GM12873 (cell line): ENCODE measurements around the gene GPATCH8.

ENCODE experiments used
- TF ChIP-seq, protein P1 (sequence below): IDR thresholded peaks from 2 replicates; pipeline ENCODE4 v1.5.1; 2012; ENCODE audit warnings: low read depth, mild to moderate bottlenecking, moderate library complexity, low read length, control low read depth; ENCODE audit not compliant: insufficient read depth; ENCODE audit errors: missing control alignments

GPATCH8 gene

DNA sequence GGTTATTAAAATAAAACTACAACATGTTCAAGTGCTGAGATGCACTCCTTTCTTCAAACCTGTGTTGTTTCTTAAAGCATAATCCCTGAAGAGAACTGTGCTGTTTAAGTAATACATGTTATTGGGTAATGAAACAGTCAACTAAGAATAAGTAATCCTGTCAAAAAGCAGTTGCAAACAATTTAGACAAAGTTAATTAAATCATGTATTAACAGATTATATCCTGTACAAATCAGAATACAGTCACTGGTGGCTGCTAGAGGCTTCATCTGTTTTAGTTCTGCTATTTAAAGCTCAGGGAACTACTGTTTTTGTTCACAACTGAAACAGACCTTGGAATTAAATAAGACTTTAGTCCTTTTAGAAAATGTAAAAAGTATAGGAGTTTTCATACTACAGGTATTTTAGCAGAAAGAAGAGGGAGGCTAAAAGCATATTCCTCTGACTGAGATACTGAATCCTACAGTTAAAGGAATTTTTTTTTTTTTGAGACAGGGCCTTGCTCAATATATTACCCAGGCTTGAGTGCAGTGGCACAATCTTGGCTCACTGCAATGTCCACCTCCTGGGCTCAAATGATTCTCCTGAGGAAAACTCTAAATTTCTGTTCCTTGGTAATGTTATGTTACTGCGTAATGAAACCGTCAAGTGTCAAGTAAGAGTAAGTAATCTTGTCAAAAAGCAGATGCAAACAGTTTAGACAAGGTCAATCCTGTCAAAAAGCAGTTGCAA lies 86.5 kb downstream of the GPATCH8 start:
- TF ChIP-seq, protein P1, sequence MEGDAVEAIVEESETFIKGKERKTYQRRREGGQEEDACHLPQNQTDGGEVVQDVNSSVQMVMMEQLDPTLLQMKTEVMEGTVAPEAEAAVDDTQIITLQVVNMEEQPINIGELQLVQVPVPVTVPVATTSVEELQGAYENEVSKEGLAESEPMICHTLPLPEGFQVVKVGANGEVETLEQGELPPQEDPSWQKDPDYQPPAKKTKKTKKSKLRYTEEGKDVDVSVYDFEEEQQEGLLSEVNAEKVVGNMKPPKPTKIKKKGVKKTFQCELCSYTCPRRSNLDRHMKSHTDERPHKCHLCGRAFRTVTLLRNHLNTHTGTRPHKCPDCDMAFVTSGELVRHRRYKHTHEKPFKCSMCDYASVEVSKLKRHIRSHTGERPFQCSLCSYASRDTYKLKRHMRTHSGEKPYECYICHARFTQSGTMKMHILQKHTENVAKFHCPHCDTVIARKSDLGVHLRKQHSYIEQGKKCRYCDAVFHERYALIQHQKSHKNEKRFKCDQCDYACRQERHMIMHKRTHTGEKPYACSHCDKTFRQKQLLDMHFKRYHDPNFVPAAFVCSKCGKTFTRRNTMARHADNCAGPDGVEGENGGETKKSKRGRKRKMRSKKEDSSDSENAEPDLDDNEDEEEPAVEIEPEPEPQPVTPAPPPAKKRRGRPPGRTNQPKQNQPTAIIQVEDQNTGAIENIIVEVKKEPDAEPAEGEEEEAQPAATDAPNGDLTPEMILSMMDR, result no peak

- TF ChIP-seq, protein P1, result no peak
Observed at GRCh38 chr17:44414394-44415155, 88.6 kb downstream of the GPATCH8 start.

DNA sequence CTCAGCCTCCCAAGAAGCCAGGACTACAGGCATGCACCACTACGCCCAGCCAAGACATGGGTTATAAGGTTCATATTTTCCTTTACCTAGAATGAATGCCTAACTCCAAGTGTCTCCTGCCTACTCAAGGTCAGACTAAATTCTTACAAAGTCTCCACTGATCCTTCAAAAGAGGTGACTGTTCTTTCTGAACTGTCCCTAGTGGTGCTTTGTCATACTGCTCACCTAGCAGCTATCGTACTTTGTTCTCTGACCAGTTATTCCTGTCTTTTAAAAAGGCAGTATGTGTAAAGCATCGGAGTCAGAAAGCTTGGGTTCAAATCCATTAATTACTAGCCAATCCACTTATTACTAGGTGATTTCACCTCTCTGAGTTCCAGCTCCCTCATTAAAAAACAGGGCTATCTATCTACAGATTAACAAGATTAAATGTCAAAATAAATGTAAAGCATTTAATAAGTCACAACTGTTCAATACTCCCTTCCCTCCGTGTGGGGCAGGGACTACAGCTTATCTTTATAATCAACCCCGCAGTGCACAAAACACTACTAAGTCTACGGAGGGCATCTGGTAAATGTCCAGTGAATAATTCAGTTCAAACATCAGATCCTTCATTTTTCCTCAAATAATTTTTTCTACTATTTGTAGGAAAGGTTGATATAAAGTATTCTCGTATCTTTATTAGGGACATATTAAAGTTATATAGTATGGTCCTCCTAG lies 93.7 kb downstream of the GPATCH8 start:
- TF ChIP-seq, protein P1, result peak; percentile 50

- TF ChIP-seq, protein P1, result no peak
Observed at GRCh38 chr17:44408786-44409185, 94.4 kb downstream of the GPATCH8 start.

DNA sequence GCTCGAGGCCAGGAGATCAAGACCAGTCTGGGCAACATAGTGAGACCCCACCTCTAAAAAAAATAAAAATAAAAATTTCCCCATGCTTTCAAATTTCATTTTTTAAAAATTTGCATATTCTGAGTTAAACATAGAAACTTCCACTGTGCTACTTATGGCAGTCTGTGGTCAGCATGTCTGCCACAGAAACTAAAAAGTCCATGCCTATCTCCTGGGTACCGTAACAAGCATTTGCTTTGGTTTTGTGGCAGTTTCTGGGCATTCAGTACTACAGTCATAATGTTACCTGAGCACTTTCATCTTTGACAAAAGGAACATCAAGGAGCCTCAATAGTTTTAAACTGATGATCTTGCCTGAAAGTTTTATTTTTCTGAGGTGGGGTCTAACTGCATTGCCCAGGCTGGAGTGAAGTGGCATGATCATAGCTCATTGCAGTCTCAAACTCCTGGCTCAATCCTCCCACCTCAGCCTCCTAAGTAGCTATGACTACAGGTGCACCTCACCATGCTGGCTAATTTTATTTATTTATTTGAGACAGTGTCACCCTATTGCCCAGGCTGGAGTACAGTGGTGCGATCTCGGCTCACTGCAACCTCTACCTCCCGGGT lies 100.5 kb downstream of the GPATCH8 start:
- TF ChIP-seq, protein P1, result no peak

DNA sequence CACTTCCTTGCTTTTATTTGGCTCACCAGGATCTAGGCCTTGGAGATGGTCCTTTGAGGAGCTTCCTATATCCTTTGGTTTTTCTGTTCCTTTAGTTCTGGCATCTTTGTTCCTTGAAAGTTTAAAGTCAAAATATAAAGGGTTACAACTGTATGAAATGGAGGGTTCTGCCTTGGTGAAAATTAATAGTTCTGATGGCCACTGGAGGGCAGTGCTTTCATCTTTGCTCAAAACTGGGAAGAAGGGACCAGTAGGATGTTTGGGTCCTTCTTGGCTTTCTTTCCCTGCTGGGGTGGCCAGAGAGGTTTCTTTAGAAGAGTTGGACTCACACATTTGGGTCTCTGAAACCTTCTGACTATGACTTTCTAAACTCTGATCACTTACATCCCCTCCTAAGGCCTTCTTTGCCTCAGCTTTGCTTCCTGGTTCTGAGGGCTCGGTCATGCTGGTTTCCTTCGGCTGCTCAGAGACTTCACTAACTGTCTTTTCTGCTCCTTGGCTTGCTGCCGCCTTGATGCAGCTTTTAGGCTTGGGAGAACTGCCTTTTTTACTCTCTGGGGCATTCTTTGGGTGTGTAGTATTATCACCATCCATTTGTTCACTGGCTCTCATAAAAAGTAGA lies 102.9 kb downstream of the GPATCH8 start:
- TF ChIP-seq, protein P1, result peak; percentile 59
